ENCODE results near the gene EID3. TPM values are rescaled to one million over a fixed set of nuclear protein-coding genes. Genes with fewer than 3 reads are reported as not detected.

The EID3 gene
- total and polyA plus RNA-seq, 2 donors (not counting 1 experiment from before 2014, with no cell fraction given) = 2.3 to 18.0 TPM

DNA sequence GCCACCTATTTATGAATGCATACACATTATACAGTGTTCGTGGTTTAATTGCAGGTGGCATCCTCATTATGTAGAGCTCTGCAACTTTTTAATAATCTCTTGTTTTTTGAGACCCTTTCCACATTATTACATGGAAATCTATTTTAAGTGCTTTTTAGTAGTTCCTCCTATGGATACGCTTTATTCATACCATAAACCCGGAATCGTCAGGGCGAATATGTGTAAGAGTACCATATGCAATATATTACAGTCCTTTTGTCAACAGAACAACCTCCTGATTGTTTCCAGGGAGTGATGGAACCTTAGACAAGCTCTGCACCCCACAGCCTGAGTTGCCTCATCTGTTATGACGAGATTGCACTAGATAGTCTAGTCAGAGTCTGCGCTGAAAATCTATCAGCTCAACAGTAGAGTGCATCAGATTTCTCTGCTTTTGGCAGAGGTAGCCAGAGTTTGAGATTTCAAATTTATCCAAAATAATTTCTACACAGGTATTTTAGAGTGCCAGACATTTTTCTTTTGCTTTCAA, 33.6 kb downstream of the EID3 start:
- Histone ChIP-seq H2AFZ (ENCODE audit: low read length) (no peak overlapping the region), H3K27ac (ENCODE audit: insufficient read depth, low read length) (no peak overlapping the region), H3K9me3 (ENCODE audit: control insufficient read depth, insufficient read depth, low read depth, low read length) (no peaks in the 10 kb centered on the region), H3K79me2 (ENCODE audit: control insufficient read depth, insufficient read depth, low read length) (peaks cover 39% of the 10 kb centered on the region), H3K36me3 (ENCODE audit: control insufficient read depth, insufficient read depth, low read length) (peaks cover 34% of the 10 kb centered on the region), H3K4me2 (ENCODE audit: extremely low read depth, insufficient read depth, low read length) (no peak overlapping the region), H3K27me3 (ENCODE audit: control insufficient read depth, insufficient read depth, low read length) (no peaks in the 10 kb centered on the region), H3K4me3 (replicated peaks in 1 of 4; ENCODE audit: control extremely low read depth in 1 of 4, insufficient read depth in 1 of 4, low read depth in 3 of 4, low read length in 4 of 4) (no peak overlapping the region), H3K4me1 (ENCODE audit: control insufficient read depth, extremely low read depth, insufficient read depth, low read length) (no peaks in the 10 kb centered on the region), H4K20me1 (ENCODE audit: control insufficient read depth, extremely low read depth, insufficient read depth, low read length) (no peaks in the 10 kb centered on the region), H3K9ac (ENCODE audit: insufficient read depth, low read length) (no peak overlapping the region)
- TF ChIP-seq, protein P1, sequence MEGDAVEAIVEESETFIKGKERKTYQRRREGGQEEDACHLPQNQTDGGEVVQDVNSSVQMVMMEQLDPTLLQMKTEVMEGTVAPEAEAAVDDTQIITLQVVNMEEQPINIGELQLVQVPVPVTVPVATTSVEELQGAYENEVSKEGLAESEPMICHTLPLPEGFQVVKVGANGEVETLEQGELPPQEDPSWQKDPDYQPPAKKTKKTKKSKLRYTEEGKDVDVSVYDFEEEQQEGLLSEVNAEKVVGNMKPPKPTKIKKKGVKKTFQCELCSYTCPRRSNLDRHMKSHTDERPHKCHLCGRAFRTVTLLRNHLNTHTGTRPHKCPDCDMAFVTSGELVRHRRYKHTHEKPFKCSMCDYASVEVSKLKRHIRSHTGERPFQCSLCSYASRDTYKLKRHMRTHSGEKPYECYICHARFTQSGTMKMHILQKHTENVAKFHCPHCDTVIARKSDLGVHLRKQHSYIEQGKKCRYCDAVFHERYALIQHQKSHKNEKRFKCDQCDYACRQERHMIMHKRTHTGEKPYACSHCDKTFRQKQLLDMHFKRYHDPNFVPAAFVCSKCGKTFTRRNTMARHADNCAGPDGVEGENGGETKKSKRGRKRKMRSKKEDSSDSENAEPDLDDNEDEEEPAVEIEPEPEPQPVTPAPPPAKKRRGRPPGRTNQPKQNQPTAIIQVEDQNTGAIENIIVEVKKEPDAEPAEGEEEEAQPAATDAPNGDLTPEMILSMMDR (conservative IDR thresholded peaks at IDR 0.05 in 1 of 2, IDR thresholded peaks at IDR 0.05 in 1 of 2; ENCODE audit: low read depth in 1 of 2, low read length in 2 of 2) = no peak
- no peak for TF ChIP-seq EZH2 (IDR thresholded peaks at IDR 0.05; ENCODE audit: low read length, missing control alignments)
- no peak for DNase-seq (ENCODE audit: low read depth in 2 of 2)

GRCh38 chr12:104339663-104340062, 36.1 kb downstream of the EID3 start:
- no peak for TF ChIP-seq EZH2 (IDR thresholded peaks at IDR 0.05; ENCODE audit: low read length, missing control alignments)
- TF ChIP-seq, protein P1 (conservative IDR thresholded peaks at IDR 0.05 in 1 of 2, IDR thresholded peaks at IDR 0.05 in 1 of 2; ENCODE audit: low read depth in 1 of 2, low read length in 2 of 2) = no peak
- Histone ChIP-seq H3K36me3 (ENCODE audit: control insufficient read depth, insufficient read depth, low read length) (peaks cover 38% of the 10 kb centered on the region), H3K9me3 (ENCODE audit: control insufficient read depth, insufficient read depth, low read depth, low read length) (no peaks in the 10 kb centered on the region), H3K9ac (ENCODE audit: insufficient read depth, low read length) (no peak overlapping the region), H2AFZ (ENCODE audit: low read length) (no peak overlapping the region), H3K4me1 (ENCODE audit: control insufficient read depth, extremely low read depth, insufficient read depth, low read length) (no peaks in the 10 kb centered on the region), H3K4me2 (ENCODE audit: extremely low read depth, insufficient read depth, low read length) (no peak overlapping the region), H3K27ac (ENCODE audit: insufficient read depth, low read length) (no peak overlapping the region), H4K20me1 (ENCODE audit: control insufficient read depth, extremely low read depth, insufficient read depth, low read length) (no peaks in the 10 kb centered on the region), H3K27me3 (ENCODE audit: control insufficient read depth, insufficient read depth, low read length) (no peaks in the 10 kb centered on the region), H3K79me2 (ENCODE audit: control insufficient read depth, insufficient read depth, low read length) (peaks cover 46% of the 10 kb centered on the region), H3K4me3 (replicated peaks in 1 of 4; ENCODE audit: control extremely low read depth in 1 of 4, insufficient read depth in 1 of 4, low read depth in 3 of 4, low read length in 4 of 4) (no peak overlapping the region)
- peak in 1 of 2 donors; percentile 64 for DNase-seq (ENCODE audit: low read depth in 2 of 2)

DNA sequence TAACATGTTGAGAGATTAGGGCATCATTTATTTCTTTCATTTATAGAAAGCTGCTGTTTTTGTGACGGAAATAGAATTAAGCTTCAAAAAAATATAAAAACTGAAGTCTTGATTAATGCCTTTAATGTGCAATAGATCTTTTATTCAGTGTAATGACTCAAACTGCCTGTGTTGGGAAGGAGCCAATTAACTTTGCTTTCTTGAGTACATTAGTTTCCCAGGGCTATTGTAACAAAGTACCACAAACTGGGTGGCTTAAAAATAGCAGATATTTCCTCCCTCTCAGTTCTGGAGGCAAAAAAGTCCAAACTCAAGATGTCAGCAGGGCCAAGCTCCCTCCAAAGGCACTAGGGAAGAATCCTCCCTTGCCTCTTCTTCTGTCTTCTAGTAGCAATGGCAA, 36.6 kb downstream of the EID3 start:
- H3K27ac ChIP-seq (ENCODE audit: insufficient read depth, low read length) = no peak overlapping the region
- no peak overlapping the region for H2AFZ ChIP-seq (ENCODE audit: low read length)
- peak; percentile 61 to 67 for DNase-seq (ENCODE audit: low read depth in 2 of 2)
- H3K4me2 ChIP-seq (ENCODE audit: extremely low read depth, insufficient read depth, low read length) = no peak overlapping the region
- peaks cover 38% of the 10 kb centered on the region for H3K36me3 ChIP-seq (ENCODE audit: control insufficient read depth, insufficient read depth, low read length)
- H3K4me3 ChIP-seq (replicated peaks in 1 of 4; ENCODE audit: control extremely low read depth in 1 of 4, insufficient read depth in 1 of 4, low read depth in 3 of 4, low read length in 4 of 4) = no peak overlapping the region
- H4K20me1 ChIP-seq (ENCODE audit: control insufficient read depth, extremely low read depth, insufficient read depth, low read length) = no peaks in the 10 kb centered on the region
- no peaks in the 10 kb centered on the region for H3K9me3 ChIP-seq (ENCODE audit: control insufficient read depth, insufficient read depth, low read depth, low read length)
- peaks cover 50% of the 10 kb centered on the region for H3K79me2 ChIP-seq (ENCODE audit: control insufficient read depth, insufficient read depth, low read length)
- no peaks in the 10 kb centered on the region for H3K27me3 ChIP-seq (ENCODE audit: control insufficient read depth, insufficient read depth, low read length)
- no peak for TF ChIP-seq EZH2 (IDR thresholded peaks at IDR 0.05; ENCODE audit: low read length, missing control alignments)
- TF ChIP-seq, protein P1 (conservative IDR thresholded peaks at IDR 0.05 in 1 of 2, IDR thresholded peaks at IDR 0.05 in 1 of 2; ENCODE audit: low read depth in 1 of 2, low read length in 2 of 2) = no peak
- no peaks in the 10 kb centered on the region for H3K4me1 ChIP-seq (ENCODE audit: control insufficient read depth, extremely low read depth, insufficient read depth, low read length)
- no peak overlapping the region for H3K9ac ChIP-seq (ENCODE audit: insufficient read depth, low read length)

All from fibroblast of lung (primary cell).